Ishikawa (cell line): ENCODE results near the gene SUPT20H.

Experiments
- CEBPB ChIP-seq: IDR thresholded peaks from 2 replicates; pipeline ENCODE4 v1.6.1; 2012
- CREB1 ChIP-seq: IDR thresholded peaks from 2 replicates; pipeline ENCODE4 v1.6.1; 2012; ENCODE audit warnings: low read depth
- EGR1 ChIP-seq: IDR thresholded peaks from 2 replicates; pipeline ENCODE4 v1.6.1; 2012
- EP300 ChIP-seq: IDR thresholded peaks from 2 replicates; pipeline ENCODE4 v1.6.1; 2012; ENCODE audit warnings: borderline replicate concordance
- FOXM1 ChIP-seq: IDR thresholded peaks from 2 replicates; pipeline ENCODE4 v1.6.1; 2012; ENCODE audit warnings: low read depth, borderline replicate concordance
- NFIC ChIP-seq: IDR thresholded peaks from 2 replicates; pipeline ENCODE4 v1.6.1; 2012
- RAD21 ChIP-seq: IDR thresholded peaks from 2 replicates; pipeline ENCODE4 v1.6.1; 2012; ENCODE audit warnings: low read depth
- REST ChIP-seq: IDR thresholded peaks from 2 replicates; pipeline ENCODE4 v1.6.1; 2012; ENCODE audit warnings: low read depth, mild to moderate bottlenecking
- TAF1 ChIP-seq: IDR thresholded peaks from 2 replicates; pipeline ENCODE4 v1.6.1; 2012; ENCODE audit warnings: low read depth, mild to moderate bottlenecking
- TCF12 ChIP-seq: IDR thresholded peaks from 2 replicates; pipeline ENCODE4 v1.6.1; 2012; ENCODE audit warnings: low read depth
- TEAD4 ChIP-seq: IDR thresholded peaks from 2 replicates; pipeline ENCODE4 v1.6.1; 2012
- YY1 ChIP-seq: IDR thresholded peaks from 2 replicates; pipeline ENCODE4 v1.6.1; 2012; ENCODE audit warnings: low read depth
- ZBTB7A ChIP-seq: IDR thresholded peaks from 2 replicates; pipeline ENCODE4 v1.6.1; 2012; ENCODE audit warnings: low read depth
- TF ChIP-seq, protein P1 (sequence below): IDR thresholded peaks from 2 replicates; pipeline ENCODE4 v1.6.1; 2012
- TF ChIP-seq, protein P2 (sequence below): IDR thresholded peaks from 2 replicates; pipeline ENCODE4 v1.6.1; 2012

SUPT20H gene

DNA sequence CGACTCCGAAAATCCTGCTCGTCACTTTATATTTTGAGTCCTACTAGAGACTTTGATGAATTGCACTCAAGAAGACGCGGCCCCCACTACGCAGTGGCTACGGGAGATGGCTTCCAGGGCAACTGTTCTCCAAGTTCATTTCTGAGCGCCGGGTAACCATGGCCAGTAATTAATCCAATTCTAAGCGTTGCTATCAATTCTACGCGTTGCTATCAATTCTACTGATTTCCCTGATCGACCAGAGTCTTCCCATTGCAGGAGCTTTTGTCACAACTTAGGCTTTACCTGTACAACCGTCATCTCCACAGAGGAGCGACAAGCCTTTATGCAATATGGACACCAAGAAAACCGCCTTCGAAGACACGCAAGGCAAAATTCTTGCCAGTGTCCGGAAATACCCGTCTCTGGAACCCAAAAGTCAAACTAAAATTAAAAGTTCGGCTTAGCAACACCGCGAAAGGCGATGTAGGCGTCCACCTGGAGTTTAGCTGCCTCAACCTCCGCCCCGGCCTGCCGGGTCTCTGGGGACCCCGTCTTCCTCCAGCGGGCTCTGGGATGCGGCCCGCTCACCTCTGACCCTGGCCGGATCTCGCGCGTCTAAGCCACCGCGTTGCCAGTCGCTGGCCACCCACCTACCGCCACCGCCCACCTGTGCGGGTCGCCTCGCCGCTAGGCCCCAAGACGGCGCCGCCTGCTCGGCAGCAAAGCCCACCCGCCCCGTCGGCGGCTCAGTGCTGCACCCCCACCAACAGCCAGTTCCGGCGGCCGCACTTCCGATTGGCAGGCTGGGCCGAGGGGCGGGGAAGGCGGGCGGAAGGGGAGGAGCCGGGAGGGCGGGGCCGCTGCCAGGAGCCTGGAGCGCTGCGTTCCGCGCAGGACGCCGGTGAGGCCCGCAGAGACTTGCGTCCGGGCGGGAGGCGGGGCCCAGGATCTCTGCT, at the start of gene SUPT20H:
TSS of gene SUPT20H (minus strand) at position 779 of the 938 bp plus-strand sequence. CDS start 8,198 bp downstream, outside the sequence.
- TF ChIP-seq ZBTB7A (peak; percentile 91), RAD21 (no peak), YY1 (no peak), CEBPB (no peak), REST (no peak), FOXM1 (no peak), EP300 (peak; percentile 42; the same call in 1 of the 2 replicates), CREB1 (no peak), EGR1 (no peak), TAF1 (peak; percentile 87), NFIC (no peak), TCF12 (peak; percentile 14; the same call in 1 of the 2 replicates), TEAD4 (0 out of 2 replicates have a peak, but pooled peaks have one; percentile 29)
- TF ChIP-seq, protein P1, sequence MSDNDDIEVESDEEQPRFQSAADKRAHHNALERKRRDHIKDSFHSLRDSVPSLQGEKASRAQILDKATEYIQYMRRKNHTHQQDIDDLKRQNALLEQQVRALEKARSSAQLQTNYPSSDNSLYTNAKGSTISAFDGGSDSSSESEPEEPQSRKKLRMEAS = peak; percentile 70
- TF ChIP-seq, protein P2, sequence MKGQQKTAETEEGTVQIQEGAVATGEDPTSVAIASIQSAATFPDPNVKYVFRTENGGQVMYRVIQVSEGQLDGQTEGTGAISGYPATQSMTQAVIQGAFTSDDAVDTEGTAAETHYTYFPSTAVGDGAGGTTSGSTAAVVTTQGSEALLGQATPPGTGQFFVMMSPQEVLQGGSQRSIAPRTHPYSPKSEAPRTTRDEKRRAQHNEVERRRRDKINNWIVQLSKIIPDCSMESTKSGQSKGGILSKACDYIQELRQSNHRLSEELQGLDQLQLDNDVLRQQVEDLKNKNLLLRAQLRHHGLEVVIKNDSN = no peak

DNA sequence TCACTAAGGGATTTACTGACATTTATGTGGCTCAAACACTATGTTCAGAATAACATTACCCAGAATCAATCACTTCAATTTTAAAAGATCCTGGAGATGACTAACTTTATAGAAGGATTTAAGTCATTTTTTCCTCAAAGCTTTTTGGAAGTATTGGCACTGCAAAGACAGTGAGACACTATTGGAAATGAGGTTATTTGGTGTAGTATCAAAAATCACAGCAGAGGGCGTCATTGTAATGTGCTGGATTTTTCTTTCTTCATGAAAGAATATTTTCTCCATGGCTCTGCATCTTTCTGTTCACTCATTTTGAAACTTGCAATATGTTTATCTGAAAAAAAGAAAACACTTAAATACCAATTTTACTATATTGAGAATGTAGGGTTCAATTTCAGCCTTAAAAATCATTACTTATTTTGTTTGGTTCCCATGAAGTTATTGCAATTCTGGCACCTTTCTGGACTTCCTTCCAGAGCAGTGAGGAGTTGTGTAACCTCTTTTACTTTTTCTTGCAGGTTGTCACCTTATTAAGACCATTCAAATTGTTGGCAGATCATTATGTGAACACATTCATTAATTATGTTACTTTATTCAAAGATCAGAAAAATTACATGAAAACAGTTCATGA, 49.7 kb upstream of the SUPT20H start:
- TF ChIP-seq RAD21 = peak; percentile 79
- TF ChIP-seq TCF12 = no peak

GRCh38 chr13:37107868-37108267, 48.4 kb upstream of the SUPT20H start:
- TF ChIP-seq EP300 = no peak
- TF ChIP-seq EGR1 = no peak
- TF ChIP-seq TCF12 = no peak
- TF ChIP-seq NFIC = no peak
- TF ChIP-seq CEBPB = no peak
- TF ChIP-seq REST = no peak

GRCh38 chr13:37107456-37107855, 48.0 kb upstream of the SUPT20H start:
- TF ChIP-seq TAF1 (no peak), RAD21 (no peak), TCF12 (no peak), NFIC (no peak), EP300 (no peak), ZBTB7A (no peak), REST (no peak), FOXM1 (no peak), CREB1 (no peak), EGR1 (no peak), TEAD4 (no peak), CEBPB (no peak), YY1 (no peak)
- TF ChIP-seq, protein P2 = no peak
- TF ChIP-seq, protein P1 = no peak
